GM18907 (cell line): ENCODE data around the gene RTRAF.

ENCODE experiments used
- ATAC-seq: cut with Tn5 transposase; IDR thresholded peaks from one replicate; pipeline ENCODE4 v1.9.1; 2021; ENCODE audit warnings: mild to moderate bottlenecking, moderate library complexity; ENCODE audit not compliant: unreplicated experiment

RTRAF gene

DNA sequence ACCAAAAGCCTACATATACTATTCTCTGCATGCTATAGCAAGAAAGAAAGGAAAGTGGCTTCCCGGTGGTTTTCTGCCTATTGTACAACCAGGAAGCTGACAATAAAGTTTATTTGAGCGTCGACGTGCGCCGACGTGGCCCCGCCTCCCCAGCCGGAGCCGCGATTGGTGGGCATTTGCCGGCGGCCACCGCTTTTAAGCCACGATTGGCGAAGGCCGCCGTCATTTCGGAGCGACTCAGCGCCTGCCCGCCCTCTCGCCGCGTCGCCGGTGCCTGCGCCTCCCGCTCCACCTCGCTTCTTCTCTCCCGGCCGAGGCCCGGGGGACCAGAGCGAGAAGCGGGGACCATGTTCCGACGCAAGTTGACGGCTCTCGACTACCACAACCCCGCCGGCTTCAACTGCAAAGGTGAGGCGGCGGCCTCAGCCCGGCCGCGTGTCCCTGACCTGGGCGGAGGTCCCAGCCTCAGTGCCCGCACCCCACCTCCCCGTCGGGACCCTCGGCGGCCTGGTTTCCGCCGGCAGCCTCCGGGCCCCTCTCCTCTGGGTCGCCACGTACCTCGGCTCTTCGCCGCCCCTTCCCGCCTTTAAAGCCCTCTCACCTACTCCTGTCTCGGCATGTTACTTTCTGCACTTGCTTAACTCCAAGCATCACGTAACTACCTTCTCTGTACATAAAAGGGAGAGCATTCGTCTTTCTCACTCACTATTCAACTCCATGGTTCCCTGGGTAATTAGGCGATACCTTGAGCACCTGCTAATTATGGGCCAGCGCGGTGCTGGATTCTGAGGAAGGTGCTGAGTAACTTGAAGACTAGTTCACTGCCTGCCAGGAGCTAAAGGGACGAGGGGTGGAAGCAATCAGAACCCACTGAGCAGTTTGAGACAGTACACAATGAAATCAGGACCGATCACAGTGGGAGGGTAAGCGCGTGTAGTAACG lies at the start of gene RTRAF:
Gene RTRAF (plus strand): TSS at position 254 of the 942 bp plus-strand sequence. CDS start 94 bp downstream, at position 348.
- ATAC-seq, result peak; percentile 94

DNA sequence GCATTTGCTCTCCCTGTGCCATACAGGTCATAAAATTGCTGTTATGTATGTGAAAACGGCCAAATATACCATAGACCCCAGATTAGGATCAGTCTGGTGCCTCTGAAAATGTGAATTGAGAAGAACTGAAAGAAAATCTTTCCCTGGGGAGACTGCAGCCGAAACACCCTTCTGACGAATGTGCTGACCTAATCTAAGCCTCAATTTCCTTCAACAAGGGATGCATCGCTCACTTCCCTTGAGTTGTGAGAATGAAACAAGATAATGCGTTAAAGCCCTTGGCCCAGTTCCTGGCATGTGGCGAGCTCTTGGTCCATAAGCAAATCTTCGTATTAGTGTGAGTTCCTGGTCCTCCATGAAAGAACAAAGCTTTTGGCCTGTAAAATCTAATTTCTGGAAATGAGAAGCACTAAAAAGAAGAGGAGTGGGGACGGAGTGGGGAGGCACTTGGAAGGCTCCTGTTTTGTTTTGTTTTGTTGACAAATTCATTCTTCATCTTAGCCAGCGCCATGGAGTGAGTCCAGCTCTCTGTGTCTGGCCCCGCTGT lies 49.5 kb upstream of the RTRAF start:
- no peak for ATAC-seq

GRCh38 chr14:51942971-51943370 lies 46.4 kb upstream of the RTRAF start:
- ATAC-seq, result no peak

DNA sequence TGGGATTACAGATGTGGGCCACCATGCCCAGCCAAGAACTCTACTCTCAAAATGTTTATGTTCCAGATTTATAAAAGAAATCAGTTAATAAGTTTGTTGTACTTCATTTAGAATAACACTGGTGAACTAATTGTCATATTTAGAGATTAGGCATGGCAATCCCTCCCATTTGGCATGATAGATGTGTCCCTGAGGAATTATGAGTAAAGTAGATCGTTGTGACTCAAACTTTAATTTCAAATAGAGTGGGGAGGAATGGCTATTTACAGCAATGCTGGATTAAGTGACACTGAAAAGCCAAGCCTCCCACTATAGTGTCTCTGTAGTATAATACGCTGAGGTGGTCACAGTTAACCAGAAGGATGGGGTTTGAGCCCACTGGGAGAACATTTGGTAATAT lies 39.3 kb upstream of the RTRAF start:
- no peak for ATAC-seq

DNA sequence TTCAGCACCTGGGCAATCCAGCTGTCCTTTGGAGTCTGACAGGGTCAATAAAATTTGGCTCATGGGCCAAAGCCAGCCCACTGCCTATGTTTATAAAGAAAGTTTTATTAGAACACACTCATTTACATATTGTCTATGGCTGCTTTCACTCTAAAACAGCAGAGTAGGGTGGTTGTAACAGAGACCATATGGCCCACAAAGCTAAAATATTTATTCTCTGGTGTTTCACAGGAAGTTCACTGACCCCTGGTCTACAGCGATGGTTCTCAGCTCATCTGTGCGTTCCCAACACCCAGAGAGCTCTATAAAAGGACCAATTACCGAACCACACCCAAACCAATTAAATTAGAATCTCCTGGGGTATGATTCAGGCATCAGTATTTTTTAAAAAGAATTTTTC lies 37.7 kb upstream of the RTRAF start:
- no peak for ATAC-seq

DNA sequence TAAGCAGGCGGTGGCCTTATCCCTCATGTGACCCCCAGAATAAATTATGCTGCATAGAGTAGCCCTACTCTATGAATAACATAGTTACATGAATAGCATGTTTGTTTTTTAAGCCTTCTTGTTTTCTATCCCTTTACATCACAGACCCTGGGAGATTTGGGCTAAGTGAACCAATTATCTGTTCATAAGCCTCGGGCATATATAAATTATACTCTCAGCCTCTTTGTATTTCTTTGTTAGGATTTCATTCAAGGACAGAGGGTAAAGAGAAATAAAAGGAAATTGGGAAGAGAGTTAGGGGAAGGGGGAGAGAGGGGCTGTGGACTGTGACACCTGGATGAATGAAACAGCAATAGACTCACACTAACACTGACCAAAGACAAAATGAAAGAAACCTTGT lies 35.3 kb upstream of the RTRAF start:
- ATAC-seq, result no peak

- no peak for ATAC-seq
Measured at GRCh38 chr14:51954657-51955056, 34.7 kb upstream of the RTRAF start.

- ATAC-seq, result no peak
Measured at GRCh38 chr14:51957950-51958349, 31.4 kb upstream of the RTRAF start.

GRCh38 chr14:51959928-51960327 lies 29.4 kb upstream of the RTRAF start:
- no peak for ATAC-seq

GRCh38 chr14:51960866-51961265 lies 28.5 kb upstream of the RTRAF start:
- ATAC-seq, result no peak

DNA sequence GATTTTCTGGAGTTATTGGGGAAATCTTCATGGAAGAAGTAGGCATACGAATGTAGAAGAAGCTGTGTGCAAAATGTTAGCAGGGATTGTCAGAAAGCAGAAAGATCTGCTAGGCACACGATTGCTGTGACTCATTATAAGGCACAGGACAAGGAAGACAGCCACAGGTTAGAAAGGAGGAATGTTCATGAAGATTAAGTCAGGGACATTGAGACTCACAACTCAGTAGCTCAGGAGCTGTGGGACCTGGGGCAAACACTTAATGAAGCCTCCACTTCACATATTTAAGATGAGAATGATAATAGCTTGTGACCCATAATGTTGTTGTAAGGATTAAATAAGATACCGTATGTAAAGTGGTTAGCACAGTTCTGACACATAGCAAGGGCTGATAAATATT lies 26.6 kb upstream of the RTRAF start:
- ATAC-seq, result no peak

GRCh38 chr14:51963286-51963685 lies 26.1 kb upstream of the RTRAF start:
- ATAC-seq, result no peak

GRCh38 chr14:51967521-51967920 lies 21.8 kb upstream of the RTRAF start:
- ATAC-seq, result no peak

DNA sequence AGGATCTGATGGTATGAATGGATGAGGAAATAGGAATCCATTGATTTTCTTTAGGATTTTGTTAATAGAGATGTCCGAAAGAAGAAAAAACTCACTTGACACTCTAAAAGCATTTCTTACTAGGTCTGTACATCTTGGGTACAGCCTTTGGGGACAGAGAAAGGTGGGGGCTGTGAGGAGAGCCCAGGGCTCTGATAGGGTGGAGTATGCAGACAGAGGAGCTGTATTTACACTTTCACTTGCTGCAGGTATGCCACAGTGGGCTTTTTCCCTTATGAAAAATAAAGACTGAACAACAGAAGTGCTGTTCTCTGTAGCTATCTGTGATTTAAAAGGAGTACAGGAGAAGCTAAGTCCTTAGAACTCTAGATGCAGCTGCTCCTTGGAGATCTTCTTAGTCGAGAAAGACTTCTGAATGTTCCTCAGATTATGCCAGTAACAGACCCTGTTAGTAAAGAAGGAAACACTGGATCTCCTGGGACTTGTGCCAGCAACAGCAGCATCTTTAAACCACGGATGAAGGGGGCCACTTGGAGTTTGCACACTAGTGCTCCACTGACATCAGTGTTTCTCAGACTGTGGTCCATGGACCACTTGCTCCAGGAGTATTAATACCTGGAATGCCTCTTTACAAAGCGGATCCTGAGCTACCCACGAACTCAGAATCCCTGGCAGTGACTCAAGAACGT lies 19.4 kb upstream of the RTRAF start:
- no peak for ATAC-seq

- no peak for ATAC-seq
Measured at GRCh38 chr14:51972566-51972965, 16.8 kb upstream of the RTRAF start.

DNA sequence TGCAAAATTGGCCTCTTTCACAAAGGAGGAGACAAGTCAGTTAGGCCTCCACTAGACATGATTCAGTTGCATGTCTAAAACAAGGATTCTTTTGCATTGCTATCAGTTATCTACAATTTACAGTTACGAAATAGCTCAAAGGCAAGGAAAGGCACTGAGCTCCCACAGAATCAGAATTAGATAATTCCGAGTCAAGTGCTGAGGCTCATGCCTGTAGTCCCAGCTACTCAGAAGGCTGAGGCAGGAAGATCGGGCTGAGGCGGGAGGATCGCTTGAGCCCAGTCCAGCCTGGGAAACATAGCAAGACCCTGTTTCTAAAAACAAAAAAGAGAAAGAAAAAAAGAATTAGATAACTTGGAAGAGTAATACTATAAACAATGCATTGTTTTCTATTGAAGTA lies 12.3 kb upstream of the RTRAF start:
- no peak for ATAC-seq

GRCh38 chr14:51978681-51979085 lies 10.7 kb upstream of the RTRAF start:
- no peak for ATAC-seq

- no peak for ATAC-seq
Measured at GRCh38 chr14:51979088-51979709, 10.1 kb upstream of the RTRAF start.

- peak; percentile 62 for ATAC-seq
Measured at GRCh38 chr14:51981218-51981854, 8.0 kb upstream of the RTRAF start.

- no peak for ATAC-seq
Measured at GRCh38 chr14:51988221-51988620, 1.1 kb upstream of the RTRAF start.

- no peak for ATAC-seq
Measured at GRCh38 chr14:51990488-51990887, 1.1 kb downstream of the RTRAF start.
